Measurements from ENCODE around the gene GABRG3.

DNA sequence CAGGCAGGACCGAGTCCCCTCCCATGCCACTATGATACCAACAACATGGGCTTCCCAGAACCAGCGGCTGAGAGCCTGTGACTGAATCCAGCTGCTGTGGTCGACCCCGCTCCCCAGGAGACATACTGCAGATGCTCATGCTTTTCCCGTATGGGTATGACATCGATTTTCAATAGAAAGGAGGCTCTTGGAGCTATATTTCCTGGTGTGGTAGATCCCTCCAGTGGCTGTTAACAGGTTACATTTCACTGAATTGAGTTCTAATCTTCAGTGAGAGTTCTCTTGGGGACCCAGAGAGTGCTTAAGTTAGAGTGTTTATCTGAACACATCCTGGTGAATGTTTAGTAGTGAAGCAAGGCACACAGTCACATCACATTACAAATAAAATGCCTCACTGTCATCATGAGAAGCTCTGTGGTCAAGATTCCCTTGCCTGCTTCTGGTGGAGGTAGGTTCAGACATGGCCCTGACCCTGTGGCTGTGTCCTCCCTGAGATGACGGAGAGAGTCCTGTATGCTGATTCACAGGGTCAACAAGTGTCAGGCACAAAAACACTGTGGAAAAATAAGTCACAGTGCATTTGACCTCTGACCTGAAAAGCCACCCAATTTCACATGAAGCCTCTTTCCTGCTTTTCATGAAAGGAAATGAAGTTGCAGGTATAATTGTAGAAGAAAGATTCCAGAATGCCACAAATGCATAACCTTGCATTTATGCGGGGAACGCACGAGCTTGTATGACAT lies 110.9 kb downstream of the GABRG3 start:
- TF ChIP-seq, protein P1, sequence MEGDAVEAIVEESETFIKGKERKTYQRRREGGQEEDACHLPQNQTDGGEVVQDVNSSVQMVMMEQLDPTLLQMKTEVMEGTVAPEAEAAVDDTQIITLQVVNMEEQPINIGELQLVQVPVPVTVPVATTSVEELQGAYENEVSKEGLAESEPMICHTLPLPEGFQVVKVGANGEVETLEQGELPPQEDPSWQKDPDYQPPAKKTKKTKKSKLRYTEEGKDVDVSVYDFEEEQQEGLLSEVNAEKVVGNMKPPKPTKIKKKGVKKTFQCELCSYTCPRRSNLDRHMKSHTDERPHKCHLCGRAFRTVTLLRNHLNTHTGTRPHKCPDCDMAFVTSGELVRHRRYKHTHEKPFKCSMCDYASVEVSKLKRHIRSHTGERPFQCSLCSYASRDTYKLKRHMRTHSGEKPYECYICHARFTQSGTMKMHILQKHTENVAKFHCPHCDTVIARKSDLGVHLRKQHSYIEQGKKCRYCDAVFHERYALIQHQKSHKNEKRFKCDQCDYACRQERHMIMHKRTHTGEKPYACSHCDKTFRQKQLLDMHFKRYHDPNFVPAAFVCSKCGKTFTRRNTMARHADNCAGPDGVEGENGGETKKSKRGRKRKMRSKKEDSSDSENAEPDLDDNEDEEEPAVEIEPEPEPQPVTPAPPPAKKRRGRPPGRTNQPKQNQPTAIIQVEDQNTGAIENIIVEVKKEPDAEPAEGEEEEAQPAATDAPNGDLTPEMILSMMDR (IDR thresholded peaks at IDR 0.05), result no peak
- TF ChIP-seq POLR2AphosphoS5 (IDR thresholded peaks at IDR 0.05) (no peak), POLR2A (IDR thresholded peaks at IDR 0.05) (no peak)

Data from breast epithelium (tissue), 3 donors.